GM18519 (cell line): ENCODE data around the gene PLAGL1.
A peak's percentile ranks its signal among the peaks of the same experiment; 100 is the strongest.
"Not testable (repeated sequence)": the region's sequence is repeated elsewhere in the genome, so short reads cannot be mapped to it uniquely, and the experiment has no call there.

Experiments
- ATAC-seq: cut with Tn5 transposase; IDR thresholded peaks from one replicate; pipeline ENCODE4 v1.9.1; 2021; ENCODE audit warnings: mild to moderate bottlenecking, moderate library complexity; ENCODE audit not compliant: unreplicated experiment, low FRiP score

The PLAGL1 gene

GRCh38 chr6:144008120-144008811 is at the start of gene PLAGL1:
Gene PLAGL1, minus strand, starts transcription at chr6:144008259. Its CDS starts 60,123 bp downstream, at chr6:143948136.
- no peak for ATAC-seq

- peak; percentile 68 for ATAC-seq
These were observed 47.3 kb upstream of the PLAGL1 start for GRCh38 chr6:144055121-144055931.

- ATAC-seq: no peak
These were observed 45.5 kb upstream of the PLAGL1 start for GRCh38 chr6:144053601-144054000.

- ATAC-seq: no peak
These were observed 44.4 kb upstream of the PLAGL1 start for GRCh38 chr6:144052488-144052887.

GRCh38 chr6:144049386-144049785 is 41.3 kb upstream of the PLAGL1 start:
- no peak for ATAC-seq

- no peak for ATAC-seq
These were observed 39.6 kb upstream of the PLAGL1 start for GRCh38 chr6:144047688-144048087.

GRCh38 chr6:144046672-144047071 is 38.6 kb upstream of the PLAGL1 start:
- not testable (repeated sequence) for ATAC-seq

GRCh38 chr6:144044989-144045388 is 36.9 kb upstream of the PLAGL1 start:
- not testable (repeated sequence) for ATAC-seq

GRCh38 chr6:144036835-144037195 is 28.8 kb upstream of the PLAGL1 start:
- ATAC-seq: peak; percentile 11

GRCh38 chr6:144036064-144036834 is 28.2 kb upstream of the PLAGL1 start:
- ATAC-seq: peak; percentile 38

GRCh38 chr6:144035416-144035815 is 27.4 kb upstream of the PLAGL1 start:
- ATAC-seq: no peak

- no peak for ATAC-seq
These were observed 26.0 kb upstream of the PLAGL1 start for GRCh38 chr6:144033816-144034735.

- no peak for ATAC-seq
These were observed 21.4 kb upstream of the PLAGL1 start for GRCh38 chr6:144029452-144029851.

GRCh38 chr6:144027932-144028587 is 20.0 kb upstream of the PLAGL1 start:
- no peak for ATAC-seq

GRCh38 chr6:144023216-144023615 is 15.2 kb upstream of the PLAGL1 start:
- ATAC-seq: no peak

GRCh38 chr6:144019929-144020328 is 11.9 kb upstream of the PLAGL1 start:
- ATAC-seq: no peak

GRCh38 chr6:144017166-144018094 is 9.4 kb upstream of the PLAGL1 start:
- ATAC-seq: no peak

GRCh38 chr6:144013486-144013909 is 5.4 kb upstream of the PLAGL1 start:
- no peak for ATAC-seq
